Measurements from ENCODE around the gene APOBEC3F. TPM values are rescaled to one million over a fixed set of nuclear protein-coding genes. Genes with fewer than 3 reads are reported as not detected.
A peak's percentile ranks its signal among the peaks of the same experiment; 100 is the strongest.
"Not testable (repeated sequence)": the region's sequence is repeated elsewhere in the genome, so short reads cannot be mapped to it uniquely, and the experiment has no call there.

Gene APOBEC3F
- total RNA-seq, 1 experiment from 2014 or later: 28.3 TPM

- POLR2A ChIA-PET (ENCODE audit: unreplicated experiment): interaction anchor here (0.6 kb wide), 2 partner anchors 32 to 234 kb away, joined by 3 to 9 read pairs; no protein-coding TSS in a partner anchor
- H3K9me3 ChIP-seq (ENCODE audit: insufficient read depth, low read depth); H3K27ac ChIP-seq; BruUV-seq (replicated peaks); H4K20me1 ChIP-seq (ENCODE audit: insufficient read depth); H3K4me3 ChIP-seq; H3K36me3 ChIP-seq (ENCODE audit: low read depth); H3K9me2 ChIP-seq (ENCODE audit: insufficient read depth); DNase-seq; H3K79me2 ChIP-seq (ENCODE audit: low read depth); H2AFZ ChIP-seq; H3K27me3 ChIP-seq (ENCODE audit: insufficient read depth, low read depth): not testable (repeated sequence)
- H3K4me2 ChIP-seq: peak overlapping the region; percentile 20; the same call in 1 of the 2 replicates
- H3K4me1 ChIP-seq (replicated peaks; ENCODE audit: insufficient read depth): peaks cover 34% of the 10 kb centered on the region
- CTCF ChIA-PET: interaction anchor here (0.6 kb wide), 2 partner anchors 35 to 296 kb away, joined by 3 to 5 read pairs; no protein-coding TSS in a partner anchor
- intact Hi-C loops (cut with micrococcal nuclease; ENCODE audit: unreplicated experiment): loop anchor here (5.0 kb wide), 2 partner anchors 37 to 68 kb away; partner anchors contain the start of gene APOBEC3C
- peaks cover 53% of the 10 kb centered on the region for H3F3A ChIP-seq (ENCODE audit: insufficient read depth, low read depth)
Measured at GRCh38 chr22:39049486-39049885, 8.8 kb downstream of the APOBEC3F start.

- H3K4me2 ChIP-seq: not testable (repeated sequence)
Measured at GRCh38 chr22:39051844-39052495, 11.3 kb downstream of the APOBEC3F start.

DNA sequence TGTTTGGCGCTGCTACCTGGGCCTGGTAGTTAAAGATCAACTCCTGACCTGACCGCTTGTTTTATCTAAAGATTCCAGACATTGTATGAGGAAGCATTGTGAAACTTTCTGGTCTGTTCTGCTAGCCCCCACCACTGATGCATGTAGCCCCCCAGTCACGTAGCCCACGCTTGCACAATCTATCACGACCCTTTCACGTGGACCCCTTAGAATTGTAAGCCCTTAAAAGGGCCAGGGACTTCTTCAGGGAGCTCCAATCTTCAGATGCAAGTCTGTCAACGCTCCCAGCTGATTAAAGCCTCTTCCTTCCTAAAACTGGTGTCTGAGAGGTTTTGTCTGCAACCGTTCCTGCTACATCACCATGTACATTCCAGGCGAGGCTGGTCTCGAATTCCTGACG, 15.0 kb downstream of the APOBEC3F start:
- peaks cover 21% of the 10 kb centered on the region for H3K4me1 ChIP-seq (replicated peaks; ENCODE audit: insufficient read depth)
- peaks cover 20% of the 10 kb centered on the region for H3F3A ChIP-seq (ENCODE audit: insufficient read depth, low read depth)
- TF ChIP-seq EZH2 (IDR thresholded peaks at IDR 0.05; ENCODE audit: low read depth): no peak
- TF ChIP-seq, protein P1, sequence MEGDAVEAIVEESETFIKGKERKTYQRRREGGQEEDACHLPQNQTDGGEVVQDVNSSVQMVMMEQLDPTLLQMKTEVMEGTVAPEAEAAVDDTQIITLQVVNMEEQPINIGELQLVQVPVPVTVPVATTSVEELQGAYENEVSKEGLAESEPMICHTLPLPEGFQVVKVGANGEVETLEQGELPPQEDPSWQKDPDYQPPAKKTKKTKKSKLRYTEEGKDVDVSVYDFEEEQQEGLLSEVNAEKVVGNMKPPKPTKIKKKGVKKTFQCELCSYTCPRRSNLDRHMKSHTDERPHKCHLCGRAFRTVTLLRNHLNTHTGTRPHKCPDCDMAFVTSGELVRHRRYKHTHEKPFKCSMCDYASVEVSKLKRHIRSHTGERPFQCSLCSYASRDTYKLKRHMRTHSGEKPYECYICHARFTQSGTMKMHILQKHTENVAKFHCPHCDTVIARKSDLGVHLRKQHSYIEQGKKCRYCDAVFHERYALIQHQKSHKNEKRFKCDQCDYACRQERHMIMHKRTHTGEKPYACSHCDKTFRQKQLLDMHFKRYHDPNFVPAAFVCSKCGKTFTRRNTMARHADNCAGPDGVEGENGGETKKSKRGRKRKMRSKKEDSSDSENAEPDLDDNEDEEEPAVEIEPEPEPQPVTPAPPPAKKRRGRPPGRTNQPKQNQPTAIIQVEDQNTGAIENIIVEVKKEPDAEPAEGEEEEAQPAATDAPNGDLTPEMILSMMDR (conservative IDR thresholded peaks at IDR 0.05): no peak
- H3K4me3 ChIP-seq: no peak overlapping the region
- no peak overlapping the region for H2AFZ ChIP-seq
- H3K9me2 ChIP-seq (ENCODE audit: insufficient read depth): no peaks in the 10 kb centered on the region
- no TSS peak for BruUV-seq (replicated peaks)
- H3K79me2 ChIP-seq (ENCODE audit: low read depth): no peaks in the 10 kb centered on the region
- H3K27ac ChIP-seq: no peak overlapping the region
- H3K36me3 ChIP-seq (ENCODE audit: low read depth): no peaks in the 10 kb centered on the region; the same call in 1 of the 2 replicates
- peaks cover 11% of the 10 kb centered on the region; the same call in 1 of the 2 replicates for H3K9me3 ChIP-seq (ENCODE audit: insufficient read depth, low read depth)
- POLR2A ChIA-PET (ENCODE audit: unreplicated experiment): no interaction called here
- CTCF ChIA-PET: no interaction called here
- H3K27me3 ChIP-seq (ENCODE audit: insufficient read depth, low read depth): no peaks in the 10 kb centered on the region
- intact Hi-C loops (cut with micrococcal nuclease; ENCODE audit: unreplicated experiment): no loop called here
- no peak overlapping the region for H3K4me2 ChIP-seq
- DNase-seq: no peak
- H4K20me1 ChIP-seq (ENCODE audit: insufficient read depth): no peaks in the 10 kb centered on the region

More at GRCh38 chr22:39051844-39052495, 11.3 kb downstream of the APOBEC3F start:
- Histone ChIP-seq H3K4me1 (replicated peaks; ENCODE audit: insufficient read depth) (peaks cover 27% of the 10 kb centered on the region), H3K9me3 (ENCODE audit: insufficient read depth, low read depth) (peaks cover 11% of the 10 kb centered on the region; the same call in 1 of the 2 replicates), H3F3A (ENCODE audit: insufficient read depth, low read depth) (peaks cover 42% of the 10 kb centered on the region)
- H3K4me3 ChIP-seq; CTCF ChIA-PET; H3K36me3 ChIP-seq (ENCODE audit: low read depth); H2AFZ ChIP-seq; H4K20me1 ChIP-seq (ENCODE audit: insufficient read depth); H3K9me2 ChIP-seq (ENCODE audit: insufficient read depth); H3K27ac ChIP-seq; H3K79me2 ChIP-seq (ENCODE audit: low read depth); H3K27me3 ChIP-seq (ENCODE audit: insufficient read depth, low read depth); DNase-seq; POLR2A ChIA-PET (ENCODE audit: unreplicated experiment); BruUV-seq (replicated peaks): not testable (repeated sequence)
- intact Hi-C loops (cut with micrococcal nuclease; ENCODE audit: unreplicated experiment): loop anchor here (2.0 kb wide), 1 partner anchor 15 kb away; no protein-coding TSS in a partner anchor

- intact Hi-C loops (cut with micrococcal nuclease; ENCODE audit: unreplicated experiment); H3K27me3 ChIP-seq (ENCODE audit: insufficient read depth, low read depth); BruUV-seq (replicated peaks); H3K4me2 ChIP-seq; H2AFZ ChIP-seq; DNase-seq; H3K27ac ChIP-seq; H3K79me2 ChIP-seq (ENCODE audit: low read depth); H3K36me3 ChIP-seq (ENCODE audit: low read depth); H3K9me2 ChIP-seq (ENCODE audit: insufficient read depth); CTCF ChIA-PET; H3K9me3 ChIP-seq (ENCODE audit: insufficient read depth, low read depth); H3K4me3 ChIP-seq; H4K20me1 ChIP-seq (ENCODE audit: insufficient read depth); POLR2A ChIA-PET (ENCODE audit: unreplicated experiment): not testable (repeated sequence)
- peaks cover 25% of the 10 kb centered on the region for H3F3A ChIP-seq (ENCODE audit: insufficient read depth, low read depth)
- peaks cover 42% of the 10 kb centered on the region for H3K4me1 ChIP-seq (replicated peaks; ENCODE audit: insufficient read depth)
Measured at GRCh38 chr22:39061290-39061689, 20.6 kb downstream of the APOBEC3F start.

DNA sequence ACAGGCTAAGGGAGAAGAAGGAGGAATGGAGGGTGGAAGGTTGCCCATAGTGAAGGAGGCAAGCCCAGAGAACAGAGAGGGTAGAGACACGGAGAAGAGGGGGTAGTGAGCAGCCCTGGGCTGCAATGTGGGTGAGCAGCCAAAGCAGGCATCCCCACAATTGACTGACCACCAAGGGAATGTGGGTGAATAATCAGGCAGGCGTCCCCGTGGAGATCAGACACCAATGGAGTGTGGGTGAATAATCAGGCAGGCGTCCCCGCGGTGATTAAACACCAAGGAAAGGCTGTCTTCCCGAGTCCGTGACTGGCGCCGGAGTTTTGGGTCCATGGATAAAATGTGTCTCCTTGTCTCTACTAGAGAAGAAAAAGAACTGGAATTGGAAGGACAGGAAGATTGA, 21.3 kb downstream of the APOBEC3F start:
- POLR2A ChIA-PET (ENCODE audit: unreplicated experiment); DNase-seq; H3K27me3 ChIP-seq (ENCODE audit: insufficient read depth, low read depth); H2AFZ ChIP-seq; H3K4me2 ChIP-seq; H3K4me3 ChIP-seq; H3K27ac ChIP-seq; H3K9me2 ChIP-seq (ENCODE audit: insufficient read depth); H4K20me1 ChIP-seq (ENCODE audit: insufficient read depth); intact Hi-C loops (cut with micrococcal nuclease; ENCODE audit: unreplicated experiment); H3K79me2 ChIP-seq (ENCODE audit: low read depth); BruUV-seq (replicated peaks); H3K36me3 ChIP-seq (ENCODE audit: low read depth); H3K9me3 ChIP-seq (ENCODE audit: insufficient read depth, low read depth); CTCF ChIA-PET: not testable (repeated sequence)
- H3K4me1 ChIP-seq (replicated peaks; ENCODE audit: insufficient read depth): peaks cover 48% of the 10 kb centered on the region
- H3F3A ChIP-seq (ENCODE audit: insufficient read depth, low read depth): peaks cover 31% of the 10 kb centered on the region

GRCh38 chr22:39063904-39064303, 23.2 kb downstream of the APOBEC3F start:
- intact Hi-C loops (cut with micrococcal nuclease; ENCODE audit: unreplicated experiment); H3K9me2 ChIP-seq (ENCODE audit: insufficient read depth); H4K20me1 ChIP-seq (ENCODE audit: insufficient read depth); H3K9me3 ChIP-seq (ENCODE audit: insufficient read depth, low read depth); H3K79me2 ChIP-seq (ENCODE audit: low read depth); POLR2A ChIA-PET (ENCODE audit: unreplicated experiment); BruUV-seq (replicated peaks); H2AFZ ChIP-seq; H3K4me3 ChIP-seq; DNase-seq; H3K4me2 ChIP-seq; H3K36me3 ChIP-seq (ENCODE audit: low read depth); H3K27me3 ChIP-seq (ENCODE audit: insufficient read depth, low read depth): not testable (repeated sequence)
- H3F3A ChIP-seq (ENCODE audit: insufficient read depth, low read depth): peaks cover 51% of the 10 kb centered on the region
- peak overlapping the region; percentile 99 for H3K27ac ChIP-seq
- peaks cover 68% of the 10 kb centered on the region for H3K4me1 ChIP-seq (replicated peaks; ENCODE audit: insufficient read depth)
- CTCF ChIA-PET: interaction anchor here (0.6 kb wide), 1 partner anchor 15 kb away, joined by 3 read pairs; no protein-coding TSS in a partner anchor

All from PC-9 (cell line).